GM23248 (cell line): ENCODE data around the gene APOBEC3H.

ENCODE experiments used
- EZH2 ChIP-seq: fragments of 200-600 bp; sonication (generic); IDR thresholded peaks from 2 replicates; pipeline ENCODE4 v1.6.1; 2018; ENCODE audit warnings: antibody characterized with exemption, mild to moderate bottlenecking; ENCODE audit not compliant: insufficient read depth, poor library complexity, severe bottlenecking
- EZH2phosphoT487 ChIP-seq: fragments of 200-600 bp; sonication (generic); IDR thresholded peaks from 2 replicates; pipeline ENCODE4 v1.6.1; 2018; ENCODE audit warnings: antibody characterized with exemption, moderate library complexity, mild to moderate bottlenecking, low read depth; ENCODE audit not compliant: insufficient read depth

- TF ChIP-seq EZH2 (no peak), EZH2phosphoT487 (no peak)
Observed at GRCh38 chr22:39110631-39111561, 13.9 kb downstream of the APOBEC3H start.
